ENCODE measurements around the gene GPR26. TPM values are rescaled to one million over a fixed set of nuclear protein-coding genes. Genes with fewer than 3 reads are reported as not detected.

Gene GPR26
- total and polyA plus RNA-seq, 12 donors: not detected

DNA sequence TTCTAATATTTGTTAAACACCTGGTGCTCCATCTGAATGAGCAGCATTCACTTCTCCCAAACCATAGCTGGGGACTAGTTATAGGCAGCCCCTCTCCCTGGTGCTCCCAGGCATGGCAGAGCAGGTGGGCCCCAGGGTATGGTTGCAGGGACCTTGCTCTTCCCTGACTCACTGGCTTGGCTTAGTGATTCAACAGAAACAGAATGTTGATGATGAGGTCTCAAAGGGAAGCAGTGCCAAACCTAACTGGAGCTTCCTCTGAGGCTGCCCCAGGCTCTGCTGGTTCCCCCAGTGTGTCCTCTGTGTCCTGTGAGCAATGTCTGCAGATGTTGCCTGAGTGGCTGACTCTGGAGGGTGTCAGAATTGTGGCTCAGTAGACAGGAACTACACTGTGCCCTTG, 3.7 kb downstream of the GPR26 start:
- H3K9me3 ChIP-seq: no peaks in the 10 kb centered on the region
- no peak overlapping the region for H3K4me3 ChIP-seq
- no peak for DNase-seq
- H3K27me3 ChIP-seq: peaks cover 0 to 67% (median 51%) of the 10 kb centered on the region in 7 donors
- no peak for ATAC-seq
- no peaks in the 10 kb centered on the region for H3K36me3 ChIP-seq
- no peak overlapping the region for H3K27ac ChIP-seq
- intact Hi-C loops (cut with DNase I): no loop called here
- TF ChIP-seq, protein P1, sequence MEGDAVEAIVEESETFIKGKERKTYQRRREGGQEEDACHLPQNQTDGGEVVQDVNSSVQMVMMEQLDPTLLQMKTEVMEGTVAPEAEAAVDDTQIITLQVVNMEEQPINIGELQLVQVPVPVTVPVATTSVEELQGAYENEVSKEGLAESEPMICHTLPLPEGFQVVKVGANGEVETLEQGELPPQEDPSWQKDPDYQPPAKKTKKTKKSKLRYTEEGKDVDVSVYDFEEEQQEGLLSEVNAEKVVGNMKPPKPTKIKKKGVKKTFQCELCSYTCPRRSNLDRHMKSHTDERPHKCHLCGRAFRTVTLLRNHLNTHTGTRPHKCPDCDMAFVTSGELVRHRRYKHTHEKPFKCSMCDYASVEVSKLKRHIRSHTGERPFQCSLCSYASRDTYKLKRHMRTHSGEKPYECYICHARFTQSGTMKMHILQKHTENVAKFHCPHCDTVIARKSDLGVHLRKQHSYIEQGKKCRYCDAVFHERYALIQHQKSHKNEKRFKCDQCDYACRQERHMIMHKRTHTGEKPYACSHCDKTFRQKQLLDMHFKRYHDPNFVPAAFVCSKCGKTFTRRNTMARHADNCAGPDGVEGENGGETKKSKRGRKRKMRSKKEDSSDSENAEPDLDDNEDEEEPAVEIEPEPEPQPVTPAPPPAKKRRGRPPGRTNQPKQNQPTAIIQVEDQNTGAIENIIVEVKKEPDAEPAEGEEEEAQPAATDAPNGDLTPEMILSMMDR (IDR thresholded peaks at IDR 0.05): no peak
- H3K4me1 ChIP-seq: no peaks in the 10 kb centered on the region

DNA sequence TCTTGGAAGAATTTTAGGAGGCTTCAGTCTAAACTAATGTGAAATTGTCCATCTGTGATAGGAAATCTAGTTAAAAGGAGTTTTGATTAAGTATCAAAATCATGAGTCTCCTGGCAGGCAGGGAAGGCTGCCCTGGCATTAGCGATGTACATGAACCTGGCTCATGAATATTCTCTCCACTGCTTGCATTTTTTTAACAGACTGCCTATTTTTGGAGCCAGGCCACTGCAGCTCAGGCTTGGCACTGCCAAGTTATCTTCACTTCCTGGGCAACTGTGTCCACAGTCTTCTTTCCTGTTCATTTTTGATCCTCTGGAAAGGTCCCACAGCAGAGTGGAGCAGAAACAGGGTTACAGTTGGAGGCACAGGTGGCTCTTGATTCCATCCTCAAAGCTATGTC, 7.0 kb downstream of the GPR26 start:
- 73 to 74% methylated on average over 1 of the region's 1 CpG for WGBS, 2 donors
- H3K4me1 ChIP-seq: no peaks in the 10 kb centered on the region
- no peaks in the 10 kb centered on the region for H3K36me3 ChIP-seq
- H3K27ac ChIP-seq: no peak overlapping the region
- DNase-seq (no peak), ATAC-seq (no peak)
- no peaks in the 10 kb centered on the region for H3K9me3 ChIP-seq
- TF ChIP-seq, protein P1 (IDR thresholded peaks at IDR 0.05): no peak
- H3K4me3 ChIP-seq: no peak overlapping the region
- H3K27me3 ChIP-seq: peaks cover 0 to 43% (median 30%) of the 10 kb centered on the region in 7 donors
- intact Hi-C loops (cut with DNase I): no loop called here

DNA sequence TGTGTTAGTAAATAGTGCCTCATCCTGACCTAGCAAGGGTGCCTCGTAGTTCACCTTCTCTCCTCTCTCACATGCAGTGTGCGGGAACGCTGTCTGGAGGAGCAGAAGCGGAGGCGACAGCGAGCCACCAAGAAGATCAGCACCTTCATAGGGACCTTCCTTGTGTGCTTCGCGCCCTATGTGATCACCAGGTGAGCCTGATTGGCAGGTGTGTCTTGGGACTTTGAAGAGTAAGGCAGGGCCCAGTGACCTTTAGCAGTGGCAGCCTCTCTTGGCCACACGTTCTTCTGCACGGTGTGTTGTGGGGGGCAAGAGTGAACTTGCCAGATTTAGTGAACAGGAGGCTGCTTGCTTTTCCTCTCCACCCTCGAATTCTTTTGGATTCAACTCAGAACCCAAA, 8.6 kb downstream of the GPR26 start:
- TF ChIP-seq, protein P1 (IDR thresholded peaks at IDR 0.05): no peak
- peaks cover 0 to 31% (median 17%) of the 10 kb centered on the region in 7 donors for H3K27me3 ChIP-seq
- intact Hi-C loops (cut with DNase I): no loop called here

DNA sequence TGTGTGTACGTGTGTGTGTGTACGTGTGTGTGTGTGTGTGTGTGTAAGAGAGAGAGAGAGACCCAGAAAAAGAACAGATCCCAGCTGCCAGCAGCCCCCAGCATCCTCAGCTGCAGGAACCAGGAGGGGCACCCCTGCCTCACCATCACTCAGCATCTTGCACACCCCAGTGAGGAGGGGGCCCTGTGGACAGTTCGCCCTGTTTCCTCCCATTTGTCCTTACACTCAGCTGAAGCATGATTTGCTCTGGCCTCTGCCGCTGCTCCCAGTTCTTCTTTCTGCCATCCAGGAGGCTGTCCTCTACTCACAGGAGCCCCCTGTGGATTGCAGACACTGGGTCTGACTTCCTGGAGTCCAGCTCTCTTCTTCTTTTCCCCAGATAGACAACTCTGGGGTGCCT, 9.7 kb downstream of the GPR26 start:
- ATAC-seq: no peak
- TF ChIP-seq, protein P1 (IDR thresholded peaks at IDR 0.05): no peak
- H3K4me3 ChIP-seq: no peak overlapping the region
- peaks cover 0 to 28% (median 11%) of the 10 kb centered on the region in 7 donors for H3K27me3 ChIP-seq
- no peaks in the 10 kb centered on the region for H3K4me1 ChIP-seq
- H3K36me3 ChIP-seq: no peaks in the 10 kb centered on the region
- no peak overlapping the region for H3K27ac ChIP-seq
- 50 to 51% methylated on average over 4 of the region's 4 CpGs for WGBS, 2 donors
- no peak for DNase-seq
- intact Hi-C loops (cut with DNase I): no loop called here
- no peaks in the 10 kb centered on the region for H3K9me3 ChIP-seq

More for the DNA sequence above, 8.6 kb downstream of the GPR26 start:
- Histone ChIP-seq H3K4me1 (no peaks in the 10 kb centered on the region), H3K36me3 (no peaks in the 10 kb centered on the region), H3K4me3 (no peak overlapping the region), H3K9me3 (no peaks in the 10 kb centered on the region), H3K27ac (no peak overlapping the region)
- ATAC-seq (no peak), DNase-seq (no peak)
- WGBS, 2 donors: 83 to 85% methylated on average over 11 of the region's 11 CpGs

All from heart right ventricle (tissue), 16 donors.